Measurements from ENCODE around the gene BEAN1.

Gene BEAN1, protein sequence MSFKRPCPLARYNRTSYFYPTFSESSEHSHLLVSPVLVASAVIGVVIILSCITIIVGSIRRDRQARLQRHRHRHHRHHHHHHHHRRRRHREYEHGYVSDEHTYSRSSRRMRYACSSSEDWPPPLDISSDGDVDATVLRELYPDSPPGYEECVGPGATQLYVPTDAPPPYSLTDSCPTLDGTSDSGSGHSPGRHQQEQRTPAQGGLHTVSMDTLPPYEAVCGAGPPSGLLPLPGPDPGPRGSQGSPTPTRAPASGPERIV

DNA sequence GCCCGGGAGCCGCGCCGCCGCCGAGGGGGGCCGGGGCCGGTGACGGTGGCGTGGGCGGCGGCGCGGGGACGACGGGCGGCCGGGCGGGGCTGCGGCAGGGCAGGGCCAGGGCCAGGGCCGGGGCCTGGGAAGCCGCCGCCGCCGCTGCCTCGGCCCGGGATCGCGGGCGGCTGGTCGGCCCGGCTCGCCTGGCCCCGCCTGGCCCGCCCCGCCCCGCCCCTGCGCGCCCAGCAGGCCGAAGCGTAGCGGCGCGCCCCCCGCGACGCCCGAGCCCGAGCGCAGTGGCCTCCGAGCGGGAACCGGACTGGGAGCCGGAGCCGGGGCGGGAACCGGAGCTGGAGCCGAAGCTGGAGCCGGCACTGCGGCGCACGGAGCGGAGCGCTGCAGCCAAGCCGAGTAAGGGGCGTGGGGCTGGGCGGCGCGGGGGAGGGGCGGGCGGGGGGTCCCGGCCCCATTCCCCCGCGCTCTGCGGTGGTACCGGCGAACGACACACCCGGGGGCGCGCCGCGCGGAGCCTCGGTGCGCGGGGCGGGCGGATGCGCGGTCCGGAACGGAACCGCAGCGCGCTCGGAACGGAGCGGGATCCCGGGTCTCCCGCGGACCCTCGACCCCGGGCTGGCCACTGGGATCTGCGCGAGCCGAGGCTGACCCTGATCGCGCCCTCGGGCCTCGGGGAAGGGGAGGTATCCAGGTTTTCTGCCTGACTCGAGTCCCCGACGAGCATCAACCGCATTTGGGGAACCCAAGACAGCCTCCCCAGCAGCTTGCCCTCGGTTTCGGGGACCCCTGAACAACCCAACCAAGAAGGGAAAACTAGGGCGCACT lies at the start of gene BEAN1:
TSS of gene BEAN1 (plus strand) at position 260 of the 825 bp plus-strand sequence. CDS start 10,382 bp downstream, outside the sequence.
- DNase-seq, result peak; percentile 23

DNA sequence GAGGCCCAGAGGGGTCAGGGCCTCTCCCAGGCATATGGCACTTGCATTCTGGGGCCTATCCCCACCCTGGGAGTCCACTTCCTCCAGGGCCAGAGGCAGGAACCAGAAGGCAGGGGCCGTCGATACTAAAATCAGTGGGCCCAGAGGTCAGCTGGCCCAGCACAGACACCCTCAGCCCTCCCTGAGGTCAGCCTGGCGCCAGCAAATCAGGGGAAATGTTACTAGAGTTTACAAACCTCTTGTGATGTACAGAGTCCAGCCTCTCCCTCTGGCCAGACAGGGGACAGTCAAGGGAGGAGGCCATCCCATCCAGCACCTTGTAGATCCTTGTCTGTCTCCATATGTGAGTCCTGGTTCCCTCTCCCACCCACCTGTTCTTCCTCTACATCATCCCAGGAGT lies 49.8 kb upstream of the BEAN1 start:
- DNase-seq, result no peak

DNA sequence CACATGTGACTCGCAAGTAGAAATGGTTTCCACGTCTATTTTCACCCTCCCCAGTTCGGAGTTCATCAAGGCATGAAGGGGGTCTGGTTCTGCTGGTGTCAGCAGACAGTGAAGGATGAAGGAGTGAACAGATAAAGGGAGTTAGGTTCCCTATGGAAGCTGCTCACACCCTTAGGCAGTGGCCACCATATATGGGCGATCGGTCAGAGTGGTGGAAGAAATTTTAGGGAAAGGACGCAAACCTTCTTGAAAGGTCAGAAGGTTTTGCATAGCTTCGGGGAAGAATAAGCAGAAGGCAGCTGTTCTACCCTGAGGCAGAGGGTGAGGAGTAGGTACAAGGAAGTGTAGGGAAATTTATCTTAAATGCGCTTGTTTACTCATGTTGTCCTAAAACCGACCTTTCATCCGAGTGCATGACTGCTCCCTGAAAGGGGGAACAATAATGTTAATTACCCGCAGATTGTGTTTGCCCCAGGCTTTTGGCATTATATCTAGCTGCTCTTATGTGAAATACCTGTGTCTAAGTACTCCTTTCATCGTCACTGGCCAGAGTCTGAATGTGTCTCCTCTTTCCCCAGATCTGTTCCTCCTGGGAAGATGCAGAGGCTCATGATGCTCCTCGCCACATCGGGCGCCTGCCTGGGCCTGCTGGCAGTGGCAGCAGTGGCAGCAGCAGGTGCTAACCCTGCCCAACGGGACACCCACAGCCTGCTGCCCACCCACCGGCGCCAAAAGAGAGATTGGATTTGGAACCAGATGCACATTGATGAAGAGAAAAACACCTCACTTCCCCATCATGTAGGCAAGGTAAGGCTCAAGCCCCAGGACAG lies 48.1 kb upstream of the BEAN1 start:
- no peak for DNase-seq

GRCh38 chr16:66379571-66379941 lies 47.5 kb upstream of the BEAN1 start:
- no peak for DNase-seq

GRCh38 chr16:66380421-66380820 lies 46.7 kb upstream of the BEAN1 start:
- no peak for DNase-seq

DNA sequence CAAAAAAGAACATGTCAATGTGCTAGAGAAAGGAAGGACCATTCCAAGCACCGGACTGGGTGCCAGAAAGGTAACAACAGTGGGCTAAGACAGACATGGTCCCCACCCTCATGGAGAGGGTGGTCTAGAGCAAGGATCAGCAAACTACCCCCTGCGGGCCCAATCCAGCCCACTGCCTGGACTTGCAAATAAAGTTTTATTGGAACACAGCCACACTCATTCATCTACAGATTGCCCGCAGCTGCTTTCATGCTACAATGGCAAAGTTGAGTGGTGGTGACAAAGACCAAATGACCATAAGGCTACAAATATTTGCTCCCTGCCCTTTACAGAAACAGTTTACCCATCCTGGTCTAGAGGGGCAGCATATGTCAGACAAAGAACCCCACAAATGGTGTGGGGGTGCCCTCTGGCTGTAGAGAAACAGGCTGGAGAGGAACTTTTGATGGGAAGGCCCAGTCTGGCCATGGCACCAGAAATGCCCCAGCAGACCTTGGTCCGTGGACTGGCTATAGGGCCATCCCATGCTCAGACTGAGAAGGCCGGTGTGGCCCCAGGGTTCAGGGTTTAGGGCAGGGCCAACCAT lies 45.4 kb upstream of the BEAN1 start:
- no peak for DNase-seq

- peak; percentile 97 for DNase-seq
These were observed 44.7 kb upstream of the BEAN1 start for GRCh38 chr16:66382171-66382965.

GRCh38 chr16:66382966-66383299 lies 44.2 kb upstream of the BEAN1 start:
- DNase-seq, result peak; percentile 96

GRCh38 chr16:66383551-66383950 lies 43.5 kb upstream of the BEAN1 start:
- no peak for DNase-seq

DNA sequence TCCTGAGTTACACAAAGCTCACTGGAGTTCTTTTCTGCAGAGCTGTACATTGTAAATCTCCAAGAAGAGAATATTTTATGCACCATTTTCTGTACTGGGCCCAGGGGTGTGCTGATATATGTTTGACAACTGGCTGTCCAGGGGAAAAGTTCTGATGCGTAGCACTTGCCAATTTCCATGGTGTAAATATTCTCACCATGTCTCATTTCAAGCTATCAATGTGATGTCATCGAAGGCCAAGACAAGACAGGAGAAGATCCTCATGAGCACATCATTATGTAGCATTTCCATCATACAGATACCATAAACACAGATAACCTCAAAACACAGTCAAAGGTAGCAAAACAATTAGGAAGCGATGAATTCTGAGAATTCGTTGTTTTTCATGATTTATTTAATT lies 41.7 kb upstream of the BEAN1 start:
- DNase-seq, result no peak

GRCh38 chr16:66386629-66387622 lies 40.2 kb upstream of the BEAN1 start:
- no peak for DNase-seq

GRCh38 chr16:66387817-66388332 lies 39.2 kb upstream of the BEAN1 start:
- no peak for DNase-seq

DNA sequence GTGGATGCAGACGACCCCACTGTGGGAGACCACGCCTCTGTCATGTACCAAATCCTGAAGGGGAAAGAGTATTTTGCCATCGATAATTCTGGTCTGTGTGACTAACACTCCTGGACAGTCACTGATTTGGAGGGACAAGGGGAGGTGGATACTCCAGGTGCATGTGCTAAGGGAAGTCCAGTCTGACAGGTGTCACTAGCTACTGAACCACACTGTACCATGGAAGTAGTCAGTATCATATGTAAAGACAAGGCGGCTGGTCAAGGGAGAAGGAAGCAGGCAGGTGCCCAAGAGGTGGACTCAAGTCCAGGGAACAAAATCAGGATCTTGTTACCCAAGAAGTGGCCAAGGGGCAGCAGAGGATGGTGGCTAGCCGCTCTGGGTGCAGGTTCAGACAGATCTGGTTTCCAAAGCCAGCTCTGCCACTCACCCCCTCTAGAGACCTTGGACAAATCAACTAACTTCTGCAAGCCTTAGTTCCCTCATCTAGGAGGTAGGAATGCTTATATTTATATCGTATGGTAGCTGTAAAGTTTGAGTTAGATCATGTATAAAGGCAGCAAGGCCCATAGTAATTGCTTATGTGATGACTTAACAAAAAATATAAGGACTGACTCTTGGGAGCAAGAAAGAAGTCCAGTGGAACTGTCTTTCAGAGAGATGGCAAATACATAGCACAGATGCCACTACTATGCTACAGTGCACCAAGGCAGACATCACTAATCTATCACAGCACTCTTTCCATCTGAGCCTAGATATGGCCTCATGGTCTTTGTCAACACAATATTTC lies 38.5 kb upstream of the BEAN1 start:
- DNase-seq, result no peak

DNA sequence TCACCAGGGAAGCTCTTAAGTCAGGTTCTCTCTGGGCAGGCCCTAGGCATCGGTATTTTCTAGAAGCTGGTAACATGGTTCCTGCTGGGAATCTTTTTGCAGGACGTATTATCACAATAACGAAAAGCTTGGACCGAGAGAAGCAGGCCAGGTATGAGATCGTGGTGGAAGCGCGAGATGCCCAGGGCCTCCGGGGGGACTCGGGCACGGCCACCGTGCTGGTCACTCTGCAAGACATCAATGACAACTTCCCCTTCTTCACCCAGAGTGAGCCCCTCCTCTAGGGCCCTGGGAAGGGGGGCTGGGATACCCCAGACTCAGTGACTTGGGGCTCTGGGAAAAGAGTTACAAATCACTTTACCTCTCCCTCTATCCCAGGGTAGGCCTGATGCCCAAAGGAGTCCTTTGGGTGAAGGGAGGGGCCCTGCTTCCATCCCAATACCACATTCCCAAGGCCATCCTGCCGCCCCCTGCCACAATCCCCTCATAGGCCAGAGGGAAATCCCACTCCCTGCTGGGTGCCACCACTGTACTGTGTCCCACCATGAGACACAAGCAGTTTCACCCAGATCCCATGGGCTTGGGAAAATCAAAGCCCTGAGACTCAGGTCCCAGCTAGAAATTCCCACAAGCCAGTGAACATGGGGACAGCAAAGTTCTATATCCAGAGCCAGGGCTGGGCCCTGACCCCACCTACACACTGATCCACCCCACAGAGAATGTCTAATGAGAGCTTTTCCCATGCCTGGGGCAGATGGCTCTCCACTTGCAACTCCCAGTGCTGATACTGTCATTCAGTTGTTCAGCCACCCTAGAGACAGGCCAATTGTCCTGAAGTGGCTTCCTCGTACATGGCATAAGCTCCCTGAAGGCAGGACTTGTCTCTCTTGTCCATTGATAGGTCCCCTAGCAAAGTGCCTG lies 37.6 kb upstream of the BEAN1 start:
- DNase-seq, result no peak

GRCh38 chr16:66390346-66391108 lies 36.6 kb upstream of the BEAN1 start:
- no peak for DNase-seq

DNA sequence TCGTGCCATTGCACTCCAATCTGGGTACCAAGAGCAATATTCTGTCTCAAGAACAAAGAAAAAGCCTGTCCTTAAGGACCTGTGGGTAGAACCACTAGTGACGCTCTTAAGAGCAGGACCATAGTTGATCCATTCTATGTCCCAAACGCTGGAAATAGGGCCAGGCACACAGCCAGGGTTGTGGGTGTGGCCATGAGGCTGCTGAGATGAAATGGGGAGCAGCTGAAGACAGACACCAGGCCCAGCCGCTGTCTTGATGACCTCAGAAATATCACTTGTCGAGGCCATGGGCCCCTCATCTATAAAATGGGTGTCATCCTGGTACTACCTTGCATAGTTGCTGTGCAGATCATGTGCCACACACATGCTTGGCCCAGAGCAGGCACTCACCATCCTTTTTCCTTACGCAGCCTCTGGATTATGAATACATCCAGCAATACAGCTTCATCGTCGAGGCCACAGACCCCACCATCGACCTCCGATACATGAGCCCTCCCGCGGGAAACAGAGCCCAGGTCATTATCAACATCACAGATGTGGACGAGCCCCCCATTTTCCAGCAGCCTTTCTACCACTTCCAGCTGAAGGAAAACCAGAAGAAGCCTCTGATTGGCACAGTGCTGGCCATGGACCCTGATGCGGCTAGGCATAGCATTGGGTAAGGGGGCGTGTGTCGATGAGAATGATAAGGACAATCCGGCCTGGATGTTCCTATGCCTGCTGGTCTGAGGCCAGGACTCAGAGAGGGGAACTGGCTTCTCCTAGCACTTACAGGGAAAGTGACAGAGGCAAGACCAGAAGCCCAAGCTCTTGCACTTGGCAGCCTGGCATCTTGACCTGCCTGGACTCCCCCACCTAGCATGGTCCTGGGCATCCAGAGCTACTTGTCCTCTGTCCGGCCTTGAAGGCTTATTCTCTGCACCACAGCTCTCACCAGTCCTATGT lies 35.1 kb upstream of the BEAN1 start:
- DNase-seq, result no peak
